HEK293T (cell line): ENCODE results near the gene ARAP1.

Experiments
- CTCF ChIA-PET: fragments of 350-600 bp; formaldehyde crosslinking; extraction: SDS; loops from one replicate; lab custom pipeline; 2021; ENCODE audit warnings: antibody characterized with exemption, inconsistent platforms; lab: Yijun Ruan, JAX
- POLR2A ChIA-PET: fragments of 350-600 bp; formaldehyde crosslinking; extraction: SDS; loops from one replicate; lab custom pipeline; 2020; ENCODE audit warnings: antibody characterized with exemption, inconsistent platforms; lab: Yijun Ruan, JAX
- DNase-seq: peaks from one replicate; pipeline ENCODE4 v3.0.0; 2012; ENCODE audit warnings: mixed read lengths; ENCODE audit errors: extremely low spot score
- ARNT ChIP-seq: fragments of 450-650 bp; IDR thresholded peaks from 2 replicates; pipeline ENCODE4 v1.6.1; 2017; ENCODE audit warnings: mild to moderate bottlenecking
- BHLHE40 ChIP-seq: fragments of 450-650 bp; IDR thresholded peaks from 2 replicates; pipeline ENCODE4 v1.6.1; 2016; ENCODE audit warnings: mild to moderate bottlenecking, moderate library complexity, borderline replicate concordance
- CTBP1 ChIP-seq: fragments of 450-650 bp; IDR thresholded peaks from 2 replicates; pipeline ENCODE4 v1.6.1; 2016; ENCODE audit warnings: borderline replicate concordance
- ELF4 ChIP-seq: fragments of 450-650 bp; IDR thresholded peaks from 2 replicates; pipeline ENCODE4 v1.6.1; 2017; ENCODE audit warnings: antibody characterized with exemption
- FOXA1 ChIP-seq: fragments of 450-650 bp; IDR thresholded peaks from 2 replicates; pipeline ENCODE4 v1.6.1; 2016; ENCODE audit warnings: mild to moderate bottlenecking
- FOXK2 ChIP-seq: fragments of 450-650 bp; IDR thresholded peaks from 2 replicates; pipeline ENCODE4 v1.6.1; 2016; ENCODE audit warnings: mild to moderate bottlenecking
- FOXM1 ChIP-seq: fragments of 450-650 bp; IDR thresholded peaks from 2 replicates; pipeline ENCODE4 v1.6.1; 2017; ENCODE audit warnings: mild to moderate bottlenecking, borderline replicate concordance
- HDGF ChIP-seq: fragments of 450-650 bp; IDR thresholded peaks from 2 replicates; pipeline ENCODE4 v1.6.1; 2017; ENCODE audit warnings: antibody characterized with exemption, borderline replicate concordance
- L3MBTL2 ChIP-seq: fragments of 450-650 bp; conservative IDR thresholded peaks from 2 replicates; pipeline ENCODE4 v1.6.1; 2016; ENCODE audit warnings: mild to moderate bottlenecking
- LEF1 ChIP-seq: fragments of 450-650 bp; IDR thresholded peaks from 2 replicates; pipeline ENCODE4 v1.6.1; 2017; ENCODE audit warnings: mild to moderate bottlenecking, borderline replicate concordance
- NFRKB ChIP-seq: fragments of 450-650 bp; IDR thresholded peaks from 2 replicates; pipeline ENCODE4 v1.6.1; 2016; ENCODE audit warnings: mild to moderate bottlenecking, moderate library complexity
- SP1 ChIP-seq: fragments of 450-650 bp; IDR thresholded peaks from 2 replicates; pipeline ENCODE4 v1.6.1; 2017
- SUZ12 ChIP-seq: fragments of 450-650 bp; IDR thresholded peaks from 2 replicates; pipeline ENCODE4 v1.6.1; 2016; ENCODE audit warnings: mild to moderate bottlenecking
- TARDBP ChIP-seq: fragments of 450-650 bp; IDR thresholded peaks from 2 replicates; pipeline ENCODE4 v1.6.1; 2016
- ZNF384 ChIP-seq: fragments of 450-650 bp; IDR thresholded peaks from 2 replicates; pipeline ENCODE4 v1.6.1; 2016
- TF ChIP-seq, protein P1 (sequence below): fragments of 450-650 bp; IDR thresholded peaks from 2 replicates; pipeline ENCODE4 v1.6.1; 2016

ARAP1 gene

DNA sequence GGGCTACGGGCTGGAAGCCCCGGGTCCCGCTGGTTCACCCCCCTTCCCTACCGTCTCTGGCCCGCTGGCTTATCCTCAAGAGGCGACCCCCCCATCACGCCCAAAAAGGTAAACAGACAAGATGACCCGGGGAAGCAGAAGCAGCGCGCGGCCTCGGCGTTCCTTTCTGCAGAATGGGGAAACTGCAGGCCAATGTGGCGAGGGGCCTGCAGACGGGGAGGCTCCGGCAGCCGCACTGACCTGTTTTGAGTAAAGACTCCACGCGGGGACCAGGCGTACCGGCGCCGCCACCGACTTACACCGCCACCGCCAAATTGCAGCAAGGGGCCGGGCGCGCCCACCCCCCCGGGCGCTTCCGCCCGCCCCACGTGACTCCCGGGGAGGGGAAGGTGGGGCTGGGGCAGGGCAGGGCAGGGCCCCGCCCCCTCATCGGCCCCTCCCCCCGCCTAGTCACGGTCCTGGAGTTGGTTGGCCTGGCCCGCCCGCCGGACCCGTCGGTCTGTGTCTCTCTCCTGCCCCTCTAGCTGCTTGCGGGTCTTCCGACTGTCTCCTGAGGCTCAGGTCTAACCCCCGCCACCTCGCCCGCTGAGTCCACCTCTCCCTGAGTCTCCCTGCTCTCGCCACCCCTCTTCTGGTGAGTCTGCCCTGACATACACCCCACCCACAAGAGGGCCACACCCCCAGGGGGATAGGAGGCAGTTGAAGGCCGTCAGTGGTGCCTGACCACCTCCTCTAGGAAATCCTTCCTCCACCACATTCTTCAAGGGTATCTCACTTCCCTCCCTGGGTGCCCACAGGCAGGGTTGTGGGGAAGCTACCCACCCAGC lies at the start of gene ARAP1:
TSS of gene ARAP1 (minus strand) at position 321 of the 827 bp plus-strand sequence. CDS start 25,280 bp downstream, outside the sequence.
- peak; percentile 87 for DNase-seq
- ChIA-PET CTCF (interaction anchor here (0.7 kb wide), 1 partner anchor 42 kb away, joined by 3 read pairs; the partner anchor contains the start of gene STARD10), POLR2A (no interaction called here)
- TF ChIP-seq, protein P1, sequence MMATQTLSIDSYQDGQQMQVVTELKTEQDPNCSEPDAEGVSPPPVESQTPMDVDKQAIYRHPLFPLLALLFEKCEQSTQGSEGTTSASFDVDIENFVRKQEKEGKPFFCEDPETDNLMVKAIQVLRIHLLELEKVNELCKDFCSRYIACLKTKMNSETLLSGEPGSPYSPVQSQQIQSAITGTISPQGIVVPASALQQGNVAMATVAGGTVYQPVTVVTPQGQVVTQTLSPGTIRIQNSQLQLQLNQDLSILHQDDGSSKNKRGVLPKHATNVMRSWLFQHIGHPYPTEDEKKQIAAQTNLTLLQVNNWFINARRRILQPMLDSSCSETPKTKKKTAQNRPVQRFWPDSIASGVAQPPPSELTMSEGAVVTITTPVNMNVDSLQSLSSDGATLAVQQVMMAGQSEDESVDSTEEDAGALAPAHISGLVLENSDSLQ: no peak
- no peak for TF ChIP-seq HDGF
- TF ChIP-seq FOXK2: no peak
- TF ChIP-seq L3MBTL2: 0 out of 2 replicates have a peak, but pooled peaks have one; percentile 16
- no peak for TF ChIP-seq TARDBP
- 0 out of 2 replicates have a peak, but pooled peaks have one; percentile 22 for TF ChIP-seq ELF4
- no peak for TF ChIP-seq SUZ12
- TF ChIP-seq ARNT: no peak
- TF ChIP-seq NFRKB: no peak
- no peak for TF ChIP-seq SP1
- no peak for TF ChIP-seq LEF1
- no peak for TF ChIP-seq BHLHE40
- TF ChIP-seq ZNF384: no peak

DNA sequence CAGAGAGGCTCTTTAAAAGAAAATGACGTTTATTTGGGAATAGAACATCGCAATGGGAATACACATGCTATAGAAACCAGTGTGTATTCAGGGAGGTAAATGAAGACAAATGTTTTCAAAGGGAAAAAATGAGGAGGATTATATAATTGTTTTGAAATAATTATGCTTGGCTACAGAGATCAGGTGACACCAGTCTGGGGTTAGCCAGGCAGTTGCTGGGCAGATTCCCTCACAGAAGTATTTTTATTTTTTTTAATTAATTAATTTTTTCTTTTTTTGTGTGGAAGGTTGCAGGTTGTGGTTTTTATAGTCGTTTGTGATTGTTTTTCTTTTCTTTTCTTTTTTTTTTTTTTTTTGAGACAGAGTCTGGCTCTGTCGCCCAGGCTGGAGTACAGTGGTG lies 47.2 kb upstream of the ARAP1 start:
- no peak for DNase-seq
- TF ChIP-seq ELF4: no peak
- TF ChIP-seq CTBP1: no peak
- TF ChIP-seq HDGF: no peak
- TF ChIP-seq FOXM1: no peak
- TF ChIP-seq ZNF384: no peak
- no peak for TF ChIP-seq SP1
- TF ChIP-seq L3MBTL2: no peak
- TF ChIP-seq TARDBP: no peak
- TF ChIP-seq, protein P1: no peak
- no peak for TF ChIP-seq SUZ12
- TF ChIP-seq NFRKB: no peak
- TF ChIP-seq ARNT: no peak
- TF ChIP-seq FOXK2: no peak
- TF ChIP-seq BHLHE40: no peak
- TF ChIP-seq LEF1: no peak
- TF ChIP-seq FOXA1: no peak
- ChIA-PET POLR2A (no interaction called here), CTCF (no interaction called here)

- TF ChIP-seq, protein P1: no peak
- TF ChIP-seq FOXM1: no peak
- TF ChIP-seq FOXK2: no peak
- no peak for TF ChIP-seq SUZ12
- TF ChIP-seq ELF4: no peak
- TF ChIP-seq FOXA1: no peak
- no peak for TF ChIP-seq LEF1
- no peak for TF ChIP-seq ZNF384
- no peak for TF ChIP-seq ARNT
- no peak for TF ChIP-seq HDGF
- no peak for TF ChIP-seq CTBP1
- no peak for TF ChIP-seq TARDBP
- TF ChIP-seq NFRKB: no peak
- TF ChIP-seq BHLHE40: no peak
- no peak for TF ChIP-seq L3MBTL2
- POLR2A ChIA-PET: interaction anchor here (0.5 to 1.0 kb wide), 3 partner anchors 15 to 50 kb away, joined by 3 to 4 read pairs (median 3); partner anchors contain the start of gene ATG16L2
- CTCF ChIA-PET: interaction anchor here (0.6 to 1.5 kb wide), 2 partner anchors 15 to 358 kb away, joined by 3 to 6 read pairs; no protein-coding TSS in a partner anchor
- DNase-seq: no peak
Measured at GRCh38 chr11:72798361-72798760, 46.2 kb upstream of the ARAP1 start.

DNA sequence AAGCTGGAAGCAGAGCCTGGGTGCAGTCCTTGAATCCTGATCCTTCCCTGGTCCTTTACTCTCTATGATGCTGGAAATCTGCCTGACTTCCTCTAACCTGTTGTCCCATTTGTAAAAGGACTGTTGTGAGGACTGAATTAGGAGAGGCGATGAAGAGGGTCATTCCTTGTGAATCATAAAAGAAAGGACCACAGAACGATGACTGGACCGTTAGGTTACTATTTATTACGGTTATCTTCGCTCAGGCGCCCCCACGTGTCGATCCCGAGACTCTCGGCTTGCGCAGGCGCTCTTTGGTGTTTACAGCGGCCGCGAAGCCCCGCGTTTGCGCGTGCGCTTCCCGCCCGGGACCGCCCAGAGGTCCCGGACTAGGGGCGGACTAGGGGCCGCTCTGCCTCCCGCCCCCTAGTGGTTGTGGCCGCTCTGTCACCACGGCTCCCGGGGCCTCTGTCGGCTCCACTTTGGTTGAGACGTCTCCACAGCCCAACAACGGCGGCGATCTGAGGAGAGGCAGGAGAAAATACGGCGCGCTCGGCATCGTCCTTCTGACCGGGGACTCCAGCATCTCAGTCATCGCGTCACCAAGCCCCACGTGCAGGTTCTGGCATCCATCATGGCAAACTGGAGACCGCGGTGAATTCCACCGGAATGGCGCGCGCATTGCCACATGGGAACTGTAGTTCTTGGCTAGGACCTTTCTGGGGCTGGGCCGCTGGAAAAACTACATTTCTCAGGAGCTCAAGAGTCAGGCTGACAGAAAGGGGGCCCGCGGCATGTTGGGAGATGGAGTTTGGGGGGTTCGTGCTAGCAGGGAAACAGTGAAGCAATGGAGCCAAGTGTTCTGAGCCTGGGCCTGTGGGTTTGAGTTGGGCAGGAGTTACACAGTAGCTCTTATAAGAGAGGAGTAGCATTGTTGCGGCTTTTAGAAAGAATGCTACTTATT lies 41.5 kb upstream of the ARAP1 start, which contains the start of gene STARD10:
TSS of gene STARD10 (minus strand) at position 623 of the 943 bp plus-strand sequence. CDS start 12,866 bp downstream, outside the sequence.
- peak; percentile 98 for DNase-seq
- POLR2A ChIA-PET: interaction anchor here (0.6 to 2.9 kb wide), 16 partner anchors 9 to 83 kb away, joined by 3 to 26 read pairs (median 4); partner anchors contain the start of gene ATG16L2
- TF ChIP-seq HDGF (no peak), ELF4 (no peak), LEF1 (no peak), SUZ12 (no peak), FOXK2 (peak; percentile 88), FOXA1 (no peak), L3MBTL2 (peak; percentile 96), ZNF384 (no peak), SP1 (no peak), FOXM1 (no peak), TARDBP (no peak), CTBP1 (no peak; the same call in 1 of the 2 replicates), ARNT (0 out of 2 replicates have a peak, but pooled peaks have one; percentile 15), BHLHE40 (no peak), NFRKB (no peak)
- TF ChIP-seq, protein P1: peak; percentile 67
- CTCF ChIA-PET: interaction anchor here (0.6 to 1.4 kb wide), 22 partner anchors 10 to 541 kb away, joined by 3 to 11 read pairs (median 3); no protein-coding TSS in a partner anchor
